Measurements from ENCODE around the gene CHTF18. TPM values are rescaled to one million over a fixed set of nuclear protein-coding genes. Genes with fewer than 3 reads are reported as not detected.

The CHTF18 gene
- total and polyA plus RNA-seq, 9 of the 15 experiments (the other 6 are each of a cell fraction or from before 2014, with no cell fraction given) = 2.5 to 123 (median 17.0) TPM

GRCh38 chr16:740764-741505 is 47.5 kb upstream of the CHTF18 start, which contains the start of gene CIAO3 (continued):
- TF ChIP-seq ZNF449 (CRISPR knock-in tag; IDR thresholded peaks at IDR 0.05) = no peak
- no peak for TF ChIP-seq RUNX1 (IDR thresholded peaks at IDR 0.05; ENCODE audit: low read depth)
- no peak for TF ChIP-seq ZNF146 (CRISPR knock-in tag; IDR thresholded peaks at IDR 0.05; ENCODE audit: unreplicated experiment)
- TF ChIP-seq PHF8 (IDR thresholded peaks at IDR 0.05; ENCODE audit: borderline replicate concordance, low read length) = peak; percentile 79; the same call in 1 of the 2 replicates
- 0 out of 2 replicates have a peak, but pooled peaks have one; percentile 10 for TF ChIP-seq EP300 (IDR thresholded peaks at IDR 0.05; ENCODE audit: low read length)
- TF ChIP-seq KLF16 (IDR thresholded peaks at IDR 0.05) = 0 out of 2 replicates have a peak, but pooled peaks have one; percentile 43
- no peak for TF ChIP-seq ZNF707 (CRISPR knock-in tag; conservative IDR thresholded peaks at IDR 0.05)
- peak; percentile 82 for TF ChIP-seq CHD2 (IDR thresholded peaks at IDR 0.05; ENCODE audit: low read depth, low read length)
- peak; percentile 36 for TF ChIP-seq FOS (IDR thresholded peaks at IDR 0.05; ENCODE audit: extremely low read depth, insufficient read length)
- no peak for TF ChIP-seq ZNF398 (CRISPR knock-in tag; IDR thresholded peaks at IDR 0.05)
- TF ChIP-seq PRDM10 (IDR thresholded peaks at IDR 0.05; ENCODE audit: partially characterized antibody) = no peak
- no peak for TF ChIP-seq STAG1 (CRISPR knock-in tag; IDR thresholded peaks at IDR 0.05; ENCODE audit: borderline replicate concordance)
- TF ChIP-seq THRA (IDR thresholded peaks at IDR 0.05) = no peak
- no peak for TF ChIP-seq NBN (IDR thresholded peaks at IDR 0.05; ENCODE audit: low read depth)
- TF ChIP-seq HDAC2 (IDR thresholded peaks at IDR 0.05) = no peak
- TF ChIP-seq KDM1A (IDR thresholded peaks at IDR 0.05) = no peak
- no peak for TF ChIP-seq NEUROD1 (IDR thresholded peaks at IDR 0.05; ENCODE audit: borderline replicate concordance, low read depth, low read length, partially characterized antibody)
- TF ChIP-seq SMAD4 (CRISPR knock-in tag; conservative IDR thresholded peaks at IDR 0.05) = no peak
- TF ChIP-seq PREB (CRISPR knock-in tag; IDR thresholded peaks at IDR 0.05) = no peak
